OCI-LY7 (cell line): ENCODE measurements around the gene TDRD5. TPM values are rescaled to one million over a fixed set of nuclear protein-coding genes. Genes with fewer than 3 reads are reported as not detected.

Source experiments
- BruUV-seq: library from RNA; stranded (reverse); fragments of 400-500 nt; replicated peaks from 2 replicates; lab custom pipeline; 2021; lab: Mats Ljungman, UMichigan
- CTCF ChIA-PET: fragments of 300-600 bp; sonication (Branson Sonifier 250); formaldehyde crosslinking; loops from one replicate; lab custom pipeline; 2022; ENCODE audit warnings: antibody characterized with exemption; ENCODE audit not compliant: unreplicated experiment; lab: Charles Lee
- POLR2A ChIA-PET: fragments of 300-600 bp; sonication (Branson Sonifier 250); formaldehyde crosslinking; loops from one replicate; lab custom pipeline; 2022; ENCODE audit warnings: antibody characterized with exemption; lab: Charles Lee
- DNase-seq: peaks from one replicate; pipeline ENCODE4 v3.0.0-alpha.2; 2015; ENCODE audit warnings: low spot score
- H2AFZ ChIP-seq: fragments of 200-600 bp; sonication (generic), shearing (Covaris generic); 2 replicates; pipeline ENCODE4 v1.6.1; 2014; ENCODE audit warnings: mild to moderate bottlenecking, antibody characterized with exemption, low read length, moderate library complexity
- H3K27ac ChIP-seq: fragments of 200-600 bp; sonication (generic); 2 replicates; pipeline ENCODE4 v1.5.1; 2014; ENCODE audit warnings: mixed run types, low read depth, mild to moderate bottlenecking, moderate library complexity, low read length, inconsistent platforms; ENCODE audit not compliant: poor library complexity, severe bottlenecking
- H3K36me3 ChIP-seq: fragments of 200-600 bp; sonication (generic); 2 replicates; pipeline ENCODE4 v1.6.1; 2014; ENCODE audit warnings: mild to moderate bottlenecking, antibody characterized with exemption, low read length, moderate library complexity, mixed read lengths; ENCODE audit not compliant: insufficient read depth
- H3K4me1 ChIP-seq: fragments of 200-600 bp; sonication (generic); 2 replicates; pipeline ENCODE4 v1.5.1; 2014; ENCODE audit warnings: mild to moderate bottlenecking, low read length; ENCODE audit not compliant: insufficient read depth, poor library complexity, severe bottlenecking
- H3K4me2 ChIP-seq: fragments of 200-600 bp; sonication (generic); 2 replicates; pipeline ENCODE4 v1.6.1; 2014; ENCODE audit warnings: mild to moderate bottlenecking, low read length
- H3K4me3 ChIP-seq: fragments of 200-600 bp; sonication (generic); 2 replicates; pipeline ENCODE4 v1.5.1; 2014; ENCODE audit warnings: mild to moderate bottlenecking, low read depth, low read length; ENCODE audit not compliant: poor library complexity, severe bottlenecking
- H3K79me2 ChIP-seq: fragments of 200-600 bp; sonication (generic); 2 replicates; pipeline ENCODE4 v1.6.1; 2016; ENCODE audit warnings: low read depth, mild to moderate bottlenecking, low read length, moderate library complexity, mixed read lengths; ENCODE audit not compliant: insufficient read depth
- H3K9me2 ChIP-seq: fragments of 200-600 bp; sonication (generic); 2 replicates; pipeline ENCODE4 v1.6.1; 2016; ENCODE audit warnings: mild to moderate bottlenecking, low read length, mixed read lengths; ENCODE audit not compliant: insufficient read depth
- H3K9me3 ChIP-seq: fragments of 200-600 bp; sonication (generic); 2 replicates; pipeline ENCODE4 v1.6.1; 2014; ENCODE audit warnings: mild to moderate bottlenecking, mixed run types, low read length, mixed read lengths
- H4K20me1 ChIP-seq: fragments of 200-600 bp; sonication (generic); 2 replicates; pipeline ENCODE4 v1.6.1; 2014; ENCODE audit warnings: mild to moderate bottlenecking, antibody characterized with exemption, low read length, moderate library complexity, mixed read lengths; ENCODE audit not compliant: insufficient read depth
- EZH2phosphoT487 ChIP-seq: fragments of 200-600 bp; sonication (generic); IDR thresholded peaks from 2 replicates; pipeline ENCODE4 v1.6.1; 2018; ENCODE audit warnings: low read depth, borderline replicate concordance, mild to moderate bottlenecking, mixed run types, antibody characterized with exemption, low read length, moderate library complexity, mixed read lengths
- intact Hi-C: fragments of 100-400 bp; cut with micrococcal nuclease; formaldehyde crosslinking; loops from one replicate; pipeline ENCODE4 v1.10.0; 2022; ENCODE audit not compliant: unreplicated experiment
- small RNA-seq: library from RNA; depleted of rRNA; stranded (forward); fragments of <200 nt; gene quantifications from one replicate; pipeline ENCODE3, GENCODE V24; 2014
- total RNA-seq, 2 experiments: library from RNA; depleted of rRNA in 1 of 2; stranded (reverse); fragments of >200 nt in 1 of 2; shearing (Covaris generic) in 1 of 2; gene quantifications; 2 replicates each; pipeline ENCODE4 v1.2.3, GENCODE V29; 2014 to 2022
- TF ChIP-seq, protein P1 (sequence below): fragments of 200-600 bp; sonication (generic); conservative IDR thresholded peaks from 2 replicates; pipeline ENCODE4 v1.5.1; 2014; ENCODE audit warnings: mild to moderate bottlenecking, antibody characterized with exemption, low read length, moderate library complexity, mixed read lengths

TDRD5 gene
- total RNA-seq, 2 experiments from 2014 or later = not detected

DNA sequence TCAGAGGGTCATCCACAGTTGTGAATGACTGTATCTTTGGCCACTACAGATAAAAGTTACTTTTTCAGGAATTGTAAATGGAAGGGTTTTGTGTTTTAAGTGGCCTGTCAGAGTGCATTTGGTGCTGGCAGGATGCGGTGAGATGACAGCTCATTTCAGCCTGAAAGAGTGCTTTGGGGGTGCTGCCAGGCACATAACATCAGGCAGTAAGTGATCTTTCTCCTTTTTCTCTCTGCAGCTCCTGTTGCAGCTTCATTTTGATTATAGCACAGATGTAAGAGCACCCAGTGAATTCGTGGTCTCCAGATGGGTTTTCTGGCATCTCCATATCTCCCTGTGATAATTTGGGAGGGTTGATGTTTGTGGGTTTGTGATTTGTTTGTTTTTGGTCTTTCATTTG is 136.6 kb downstream of the TDRD5 start:
- intact Hi-C loops = no loop called here
- Histone ChIP-seq H4K20me1 (no peaks in the 10 kb centered on the region), H2AFZ (no peak overlapping the region), H3K27ac (no peak overlapping the region), H3K36me3 (no peaks in the 10 kb centered on the region), H3K4me1 (no peaks in the 10 kb centered on the region), H3K9me2 (no peaks in the 10 kb centered on the region), H3K79me2 (no peaks in the 10 kb centered on the region), H3K4me2 (no peak overlapping the region), H3K9me3 (no peaks in the 10 kb centered on the region), H3K4me3 (no peak overlapping the region)
- POLR2A ChIA-PET = interaction anchor here (0.5 to 2.1 kb wide), 3 partner anchors 10 to 86 kb away, joined by 3 to 8 read pairs (median 4); no protein-coding TSS in a partner anchor
- CTCF ChIA-PET = no interaction called here
- TF ChIP-seq EZH2phosphoT487 = no peak
- TF ChIP-seq, protein P1, sequence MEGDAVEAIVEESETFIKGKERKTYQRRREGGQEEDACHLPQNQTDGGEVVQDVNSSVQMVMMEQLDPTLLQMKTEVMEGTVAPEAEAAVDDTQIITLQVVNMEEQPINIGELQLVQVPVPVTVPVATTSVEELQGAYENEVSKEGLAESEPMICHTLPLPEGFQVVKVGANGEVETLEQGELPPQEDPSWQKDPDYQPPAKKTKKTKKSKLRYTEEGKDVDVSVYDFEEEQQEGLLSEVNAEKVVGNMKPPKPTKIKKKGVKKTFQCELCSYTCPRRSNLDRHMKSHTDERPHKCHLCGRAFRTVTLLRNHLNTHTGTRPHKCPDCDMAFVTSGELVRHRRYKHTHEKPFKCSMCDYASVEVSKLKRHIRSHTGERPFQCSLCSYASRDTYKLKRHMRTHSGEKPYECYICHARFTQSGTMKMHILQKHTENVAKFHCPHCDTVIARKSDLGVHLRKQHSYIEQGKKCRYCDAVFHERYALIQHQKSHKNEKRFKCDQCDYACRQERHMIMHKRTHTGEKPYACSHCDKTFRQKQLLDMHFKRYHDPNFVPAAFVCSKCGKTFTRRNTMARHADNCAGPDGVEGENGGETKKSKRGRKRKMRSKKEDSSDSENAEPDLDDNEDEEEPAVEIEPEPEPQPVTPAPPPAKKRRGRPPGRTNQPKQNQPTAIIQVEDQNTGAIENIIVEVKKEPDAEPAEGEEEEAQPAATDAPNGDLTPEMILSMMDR = no peak
- no peak for DNase-seq
- BruUV-seq = no TSS peak

DNA sequence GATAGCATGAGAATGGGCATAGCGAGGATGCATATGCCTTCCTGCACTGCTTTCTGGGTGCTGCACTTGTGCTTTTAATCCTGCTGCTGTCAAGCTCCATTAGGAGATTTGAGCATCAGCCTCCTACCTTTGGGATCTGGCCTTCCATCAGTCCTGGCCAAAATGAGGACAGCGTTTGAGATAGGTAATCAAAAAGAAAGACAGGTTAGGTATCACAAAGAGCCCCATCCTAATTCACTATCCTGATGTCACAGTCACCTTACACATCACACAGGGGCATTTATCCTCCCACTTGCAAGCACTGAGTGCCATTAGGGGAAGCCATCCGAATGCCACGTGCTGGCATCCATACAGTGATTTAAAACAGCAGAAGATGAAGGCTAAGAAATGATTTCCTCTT is 138.2 kb downstream of the TDRD5 start:
- intact Hi-C loops = no loop called here
- no peaks in the 10 kb centered on the region for H3K9me3 ChIP-seq
- no peak for DNase-seq
- no peaks in the 10 kb centered on the region for H3K36me3 ChIP-seq
- H3K27ac ChIP-seq = no peak overlapping the region
- no peak overlapping the region for H3K4me2 ChIP-seq
- CTCF ChIA-PET = no interaction called here
- POLR2A ChIA-PET = no interaction called here
- TF ChIP-seq EZH2phosphoT487 = no peak
- TF ChIP-seq, protein P1 = no peak
- no peak overlapping the region for H2AFZ ChIP-seq
- no peaks in the 10 kb centered on the region for H3K79me2 ChIP-seq
- no peaks in the 10 kb centered on the region for H3K4me1 ChIP-seq
- no peaks in the 10 kb centered on the region for H3K9me2 ChIP-seq
- H3K4me3 ChIP-seq = no peak overlapping the region
- no peaks in the 10 kb centered on the region for H4K20me1 ChIP-seq
- no TSS peak for BruUV-seq

DNA sequence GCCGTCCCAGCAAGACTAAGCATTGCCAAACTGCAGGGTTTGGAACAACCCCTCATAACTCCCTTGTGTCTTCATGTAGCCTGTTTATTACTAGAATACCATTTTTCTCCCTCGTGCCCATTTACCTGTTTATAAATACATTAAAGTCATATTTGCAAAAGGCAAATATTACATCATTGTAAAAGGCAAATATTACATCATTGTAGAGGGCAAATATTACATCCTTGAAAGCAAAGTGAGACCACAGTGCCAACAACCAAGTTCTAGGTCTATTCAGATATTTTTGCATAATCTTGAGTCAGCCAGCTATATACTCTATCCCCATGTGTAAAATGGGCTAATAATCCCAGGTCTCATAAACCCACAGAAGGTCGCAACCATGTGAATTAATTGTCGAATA is 140.0 kb downstream of the TDRD5 start:
- ChIA-PET CTCF (no interaction called here), POLR2A (no interaction called here)
- TF ChIP-seq, protein P1 = no peak
- TF ChIP-seq EZH2phosphoT487 = no peak
- H4K20me1 ChIP-seq = no peaks in the 10 kb centered on the region
- no TSS peak for BruUV-seq
- intact Hi-C loops = no loop called here
- no peaks in the 10 kb centered on the region for H3K9me3 ChIP-seq
- no peaks in the 10 kb centered on the region for H3K9me2 ChIP-seq
- no peak overlapping the region for H3K4me3 ChIP-seq
- H3K4me1 ChIP-seq = no peaks in the 10 kb centered on the region
- no peaks in the 10 kb centered on the region for H3K79me2 ChIP-seq
- H2AFZ ChIP-seq = no peak overlapping the region
- H3K36me3 ChIP-seq = no peaks in the 10 kb centered on the region
- no peak overlapping the region for H3K4me2 ChIP-seq
- H3K27ac ChIP-seq = no peak overlapping the region
- no peak for DNase-seq

Small RNA genes within 50 kb of the gene (small RNA-seq; reads per million reads assigned to genes)
- gene RNU5F-2P = 0.78 reads per million, percentile 34 among the genes with 10 or more reads in this experiment

Other genes starting within 250 kb of the TDRD5 start
- 0.16 and 0.23 TPM in 2 replicates for gene AXDND1, start 225.9 kb upstream of the TDRD5 start, total RNA-seq (2014; rRNA removed; shearing (Covaris generic))
- 0.85 and 1.8 TPM in 2 replicates for gene AXDND1, start 225.9 kb upstream of the TDRD5 start, total RNA-seq (2022)
- not detected in 2 replicates for gene NPHS2, start 15.9 kb upstream of the TDRD5 start, total RNA-seq (2014; rRNA removed; shearing (Covaris generic))
- gene NPHS2, start 15.9 kb upstream of the TDRD5 start, total RNA-seq (2022) = not detected in 2 replicates
- gene FAM163A, start 151.5 kb downstream of the TDRD5 start, total RNA-seq (2014; rRNA removed; shearing (Covaris generic)) = 0.10 TPM in 1 of 2 replicates, not detected in the other
- gene FAM163A, start 151.5 kb downstream of the TDRD5 start, total RNA-seq (2022) = not detected in 2 replicates